Epidermal melanocyte (primary cell): Measurements from ENCODE around the gene AP5B1.
A peak's percentile ranks its signal among the peaks of the same experiment; 100 is the strongest.

Experiments used
- DNase-seq: peaks from one replicate; pipeline ENCODE4 v3.0.0; 2011; ENCODE audit warnings: low spot score; ENCODE audit not compliant: insufficient read length

AP5B1 gene

GRCh38 chr11:65786008-65786785 is 5.4 kb upstream of the AP5B1 start:
- DNase-seq: no peak

- no peak for DNase-seq
These were observed 4.7 kb upstream of the AP5B1 start for GRCh38 chr11:65785319-65786007.

- peak; percentile 11 for DNase-seq
These were observed 2.0 kb upstream of the AP5B1 start for GRCh38 chr11:65782816-65783228.

- DNase-seq: peak; percentile 15
These were observed 1.4 kb upstream of the AP5B1 start for GRCh38 chr11:65781962-65782815.

DNA sequence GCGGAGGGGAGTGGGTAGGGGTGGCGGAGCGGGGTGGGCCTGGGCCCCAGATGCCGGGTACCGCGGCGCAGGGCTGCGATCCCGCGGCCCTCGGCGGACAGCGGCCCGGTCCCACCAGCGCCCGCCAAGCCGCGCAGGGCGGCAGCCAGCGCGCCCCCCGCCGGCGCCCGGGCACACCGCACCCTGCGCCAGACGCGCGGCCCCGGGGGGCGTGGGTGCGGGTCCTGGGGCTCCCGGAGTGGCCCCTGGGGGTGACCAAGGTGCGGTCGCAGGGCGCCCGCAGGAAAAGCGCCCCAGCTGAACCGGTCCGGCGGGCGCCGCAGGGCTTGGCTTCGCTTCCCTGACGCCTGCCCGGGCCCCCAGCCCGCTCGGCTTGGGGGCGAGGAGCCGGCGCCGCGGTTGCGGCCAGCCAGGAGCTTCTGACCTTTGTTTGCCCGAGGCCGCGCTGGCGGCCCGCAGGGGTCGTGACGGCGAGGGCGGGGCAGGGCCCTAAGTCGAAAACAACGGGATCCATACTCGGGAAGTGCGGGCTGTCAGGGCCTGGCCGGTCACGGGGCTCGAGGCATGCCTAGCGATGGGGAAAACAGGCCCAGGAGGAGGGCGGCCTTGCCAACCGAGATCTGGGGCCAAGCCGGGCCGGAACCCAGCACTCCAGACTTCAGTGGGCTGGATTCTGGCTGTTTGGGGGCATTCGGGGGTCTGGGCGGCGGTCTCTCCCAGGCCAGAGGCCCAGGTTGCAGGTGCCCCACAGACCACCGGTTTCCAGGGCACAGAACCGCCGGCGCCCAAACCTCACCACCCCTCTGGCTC is 581 bp upstream of the AP5B1 start:
- peak; percentile 72 for DNase-seq

- peak; percentile 77 for DNase-seq
These were observed 632 bp downstream of the AP5B1 start for GRCh38 chr11:65779919-65780769.

- peak; percentile 21 for DNase-seq
These were observed 1.2 kb downstream of the AP5B1 start for GRCh38 chr11:65779669-65779918.

GRCh38 chr11:65778901-65779668 is 1.7 kb downstream of the AP5B1 start:
- peak; percentile 4 for DNase-seq

GRCh38 chr11:65778431-65778900 is 2.3 kb downstream of the AP5B1 start:
- no peak for DNase-seq

- no peak for DNase-seq
These were observed 2.9 kb downstream of the AP5B1 start for GRCh38 chr11:65777821-65778361.

- DNase-seq: no peak
These were observed 3.5 kb downstream of the AP5B1 start for GRCh38 chr11:65777241-65777640.

- DNase-seq: no peak
These were observed 4.0 kb downstream of the AP5B1 start for GRCh38 chr11:65776710-65777141.

GRCh38 chr11:65776196-65776595 is 4.6 kb downstream of the AP5B1 start:
- DNase-seq: no peak

DNA sequence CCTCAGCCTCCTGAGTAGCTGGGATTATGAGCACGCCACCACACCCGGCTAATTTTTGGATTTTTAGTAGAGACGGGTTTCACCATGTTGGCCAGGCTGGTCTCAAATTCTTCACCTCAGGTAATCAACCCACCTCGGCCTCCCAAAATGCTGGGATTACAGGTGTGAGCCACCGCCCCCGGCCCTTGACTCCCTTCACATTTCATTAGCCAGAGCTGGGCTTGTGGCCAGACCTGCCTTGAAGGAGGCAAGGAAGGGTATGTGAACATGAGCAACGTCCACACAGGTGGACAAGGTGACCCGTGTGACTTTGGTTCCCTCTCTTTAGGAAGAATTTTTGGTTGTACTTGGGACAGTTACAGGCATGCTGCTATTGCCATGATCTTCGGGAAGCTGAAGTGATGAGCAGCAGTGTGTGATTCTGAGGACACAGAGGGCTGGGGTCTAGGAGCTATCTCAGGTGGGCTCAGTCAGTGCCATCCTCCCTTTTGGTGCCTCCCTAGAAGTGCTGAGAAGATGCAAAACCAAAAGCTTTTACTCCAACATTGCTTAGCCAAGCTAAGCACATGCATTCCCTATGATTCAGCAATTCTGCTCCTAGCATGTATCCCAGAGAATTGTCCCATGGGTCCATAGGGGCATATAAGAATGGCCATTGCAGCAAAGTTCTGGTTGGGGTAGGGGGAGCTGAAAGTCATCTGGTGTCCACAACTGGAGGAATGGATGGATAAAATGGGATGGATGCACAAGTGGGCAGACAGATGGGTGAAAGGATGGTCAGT is 6.1 kb downstream of the AP5B1 start:
- no peak for DNase-seq

DNA sequence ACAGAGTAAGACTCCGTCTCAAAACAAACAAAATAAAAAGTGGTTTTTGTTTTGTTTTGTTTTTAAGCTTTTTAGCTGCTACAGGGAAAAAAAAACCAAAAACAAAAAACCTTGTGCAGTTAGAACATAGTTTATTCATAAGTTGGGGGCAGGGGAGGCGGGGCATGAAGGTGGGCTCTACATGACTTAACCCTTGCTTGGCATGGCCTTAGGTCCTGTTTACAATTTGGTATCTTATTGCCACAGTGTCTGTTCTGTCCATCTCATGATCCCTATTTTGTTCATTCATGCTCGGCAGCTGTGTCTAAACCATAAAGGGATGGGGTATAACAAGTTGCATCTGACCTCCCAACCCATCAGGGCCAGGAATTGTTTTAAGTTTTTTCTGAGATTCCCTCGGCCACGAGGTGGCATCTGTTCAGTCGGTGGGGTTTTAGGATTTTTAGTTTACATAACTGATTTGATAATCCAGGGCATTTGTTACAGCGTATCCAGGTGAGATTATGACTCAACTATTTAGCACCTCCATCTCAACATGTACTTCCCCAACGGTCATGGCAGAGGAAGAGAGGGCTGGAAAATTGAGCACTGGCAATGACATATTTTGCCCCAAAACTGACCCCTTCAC is 6.9 kb downstream of the AP5B1 start:
- DNase-seq: no peak

DNA sequence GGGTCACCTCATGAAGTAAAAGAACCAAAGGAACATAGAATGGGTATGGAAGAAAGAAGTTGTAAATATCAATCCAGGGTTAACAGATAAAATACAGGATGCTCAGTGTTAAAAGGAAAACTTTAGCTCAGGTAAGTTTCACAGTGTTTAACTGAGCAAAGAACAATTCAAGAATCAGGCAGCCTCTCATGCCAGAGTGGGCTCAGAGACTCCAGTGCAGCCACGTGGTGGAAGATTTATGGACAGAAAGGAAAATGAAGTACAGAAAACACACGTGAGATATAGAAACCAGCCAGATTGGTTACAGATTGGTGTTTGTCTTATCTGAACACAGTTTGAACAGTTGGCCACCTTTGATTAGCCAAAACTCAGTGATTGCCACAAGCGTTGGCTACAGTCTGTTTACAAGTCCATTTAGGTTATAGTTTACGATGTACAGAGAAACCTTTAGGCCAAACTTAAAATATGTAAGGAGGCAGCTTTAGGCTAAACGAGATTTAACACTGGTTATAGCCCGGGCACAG is 9.1 kb downstream of the AP5B1 start:
- DNase-seq: no peak

DNA sequence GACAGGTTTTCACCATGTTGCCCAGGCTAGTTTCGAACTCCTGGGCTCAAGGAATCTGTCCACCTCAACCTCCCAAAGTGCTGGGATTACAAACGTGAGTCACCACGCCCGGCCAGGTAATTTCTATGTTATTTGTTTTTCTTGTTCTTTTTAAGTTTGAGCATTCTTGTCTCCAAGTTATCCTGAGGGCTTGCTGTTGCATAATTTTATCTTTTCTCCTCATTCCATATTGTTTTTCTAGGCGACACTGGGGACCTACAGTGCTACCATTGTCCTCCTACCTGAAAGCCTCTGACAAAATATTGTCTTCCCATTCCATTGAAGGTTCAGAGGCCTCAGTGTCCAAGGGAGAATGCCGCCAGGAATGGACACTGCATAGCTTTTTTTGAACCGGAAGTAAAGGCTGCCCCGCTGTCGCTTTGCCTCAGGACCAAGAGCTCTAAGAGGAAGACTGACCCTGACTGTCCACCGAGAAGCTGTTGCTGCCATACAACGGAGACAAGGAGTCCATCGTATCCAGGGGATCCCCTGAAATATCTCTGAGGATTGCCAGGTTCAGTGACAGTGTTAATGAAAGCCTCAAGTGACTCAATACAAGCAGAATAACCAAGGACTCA is 9.7 kb downstream of the AP5B1 start:
- no peak for DNase-seq
